ENCODE results near the gene STX3. TPM values are rescaled to one million over a fixed set of nuclear protein-coding genes. Genes with fewer than 3 reads are reported as not detected.

Gene STX3
- total and polyA plus RNA-seq, 2 of the 4 experiments (the other 2 are of a cell fraction) = 5.0 to 5.4 TPM

DNA sequence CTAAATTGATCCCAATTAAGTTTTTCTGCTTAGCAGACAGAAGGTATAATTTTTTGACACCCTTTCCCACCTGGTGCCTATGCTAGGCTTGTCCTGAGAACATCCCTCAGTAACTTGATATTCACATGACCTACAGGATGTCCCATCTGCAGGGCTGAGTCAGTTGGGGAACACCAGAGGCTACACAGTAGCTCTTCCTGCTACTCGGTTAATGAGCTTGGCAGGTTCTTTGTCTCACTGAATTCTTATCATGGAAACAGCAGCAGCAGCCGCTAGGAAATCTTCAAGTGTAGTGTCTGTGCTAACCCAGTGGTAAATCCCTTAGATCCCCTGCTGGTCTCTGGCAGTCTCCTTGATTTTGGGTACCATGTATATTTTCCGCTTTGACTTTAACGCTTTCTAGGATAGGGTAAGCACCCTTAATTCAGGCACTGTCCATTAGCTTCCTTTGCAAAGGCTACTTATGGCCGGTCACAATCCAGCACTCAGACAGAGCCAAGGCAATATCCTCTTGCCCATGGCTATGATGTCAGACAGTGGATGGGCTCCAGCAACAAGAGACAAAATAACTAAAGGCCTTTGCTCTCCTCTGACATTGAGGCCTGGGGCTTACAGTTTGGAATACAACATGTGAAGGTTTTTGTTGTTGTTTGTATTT, 46.9 kb downstream of the STX3 start:
- POLR2A ChIA-PET (ENCODE audit: unreplicated experiment) = interaction anchor here (0.7 kb wide), 1 partner anchor 243 kb away, joined by 7 read pairs; no protein-coding TSS in a partner anchor
- no peak overlapping the region for H3K4ac ChIP-seq (ENCODE audit: low read depth, low read length)
- intact Hi-C loops (cut with micrococcal nuclease) (loop anchor here (1.0 to 5.0 kb wide), 4 partner anchors 48 to 265 kb away; partner anchors contain the start of gene PATL1), in situ Hi-C loops (cut with MboI; ENCODE audit: low sequenced_read_pairs) (loop anchor here (5.0 to 10.0 kb wide), 2 partner anchors 45 to 247 kb away; partner anchors contain the start of gene STX3), dilution Hi-C loops (cut with HindIII; ENCODE audit: low sequenced_read_pairs, unreplicated experiment) (no loop called here)
- H2AK9ac ChIP-seq (replicated peaks; ENCODE audit: low read depth, low read length, poor library complexity) = no peak overlapping the region
- H3K4me3 ChIP-seq (ENCODE audit: insufficient read depth, low read depth, low read length) = no peak overlapping the region
- H3K4me1 ChIP-seq (ENCODE audit: control insufficient read depth, insufficient read depth, low read length) = no peaks in the 10 kb centered on the region
- H3K9ac ChIP-seq (ENCODE audit: low read depth, low read length) = no peak overlapping the region
- TSS peak; percentile 70 for BruUV-seq (replicated peaks)
- H3K79me1 ChIP-seq (ENCODE audit: low read depth in 1 of 2, low read length in 2 of 2) = no peaks in the 10 kb centered on the region
- no peaks in the 10 kb centered on the region for H4K20me1 ChIP-seq (ENCODE audit: insufficient read depth, low read length)
- no peak overlapping the region for H3K56ac ChIP-seq (ENCODE audit: extremely low read depth, insufficient read depth, low read length)
- CTCF ChIA-PET = interaction anchor here (0.6 to 1.2 kb wide), 4 partner anchors 46 to 630 kb away, joined by 4 to 5 read pairs (median 5); partner anchors contain the start of gene STX3
- H2AK5ac ChIP-seq (ENCODE audit: low read depth, low read length) = no peak overlapping the region
- no peak overlapping the region for H4K8ac ChIP-seq (ENCODE audit: low read depth in 2 of 2, low read length in 2 of 2)
- ATAC-seq (ENCODE audit: low read depth) (peak; percentile 72), DNase-seq (peak; percentile 36)
- no peak overlapping the region for H3K4me2 ChIP-seq (ENCODE audit: low read depth, low read length)
- H4K91ac ChIP-seq (ENCODE audit: insufficient read depth, low read depth, low read length) = no peak overlapping the region
- no peak overlapping the region for H3K14ac ChIP-seq (replicated peaks; ENCODE audit: low read depth, low read length)
- H3K27ac ChIP-seq (ENCODE audit: insufficient read depth, low read length) = no peak overlapping the region
- no peak overlapping the region for H3K23ac ChIP-seq (ENCODE audit: low read depth, low read length)
- no peaks in the 10 kb centered on the region for H3K27me3 ChIP-seq (ENCODE audit: control insufficient read depth, insufficient read depth, low read length)
- H3K36me3 ChIP-seq (ENCODE audit: control insufficient read depth, insufficient read depth, low read length) = peaks cover 10% of the 10 kb centered on the region
- TF ChIP-seq MXI1 (IDR thresholded peaks at IDR 0.05; ENCODE audit: borderline replicate concordance, low read depth, low read length) (no peak), RAD21 (IDR thresholded peaks at IDR 0.05; ENCODE audit: low read length) (no peak), FOS (IDR thresholded peaks at IDR 0.05; ENCODE audit: low read depth, low read length) (no peak), RFX5 (IDR thresholded peaks at IDR 0.05; ENCODE audit: low read depth, low read length) (no peak)
- H4K5ac ChIP-seq (ENCODE audit: low read depth, low read length) = no peak overlapping the region
- H2BK15ac ChIP-seq (ENCODE audit: low read depth, low read length) = no peak overlapping the region
- H3K9me1 ChIP-seq (ENCODE audit: insufficient read depth, low read length) = no peaks in the 10 kb centered on the region
- H2BK20ac ChIP-seq (ENCODE audit: low read depth, low read length) = no peak overlapping the region
- no peak overlapping the region for H2AFZ ChIP-seq (replicated peaks; ENCODE audit: low read length, poor library complexity)
- 34% methylated on average over 3 of the region's 5 CpGs; no CpG with 5 or more reads in 1 of the 2 experiments for WGBS, 2 experiments (ENCODE audit: extremely low coverage in 2 of 2, insufficient read length in 1 of 2)
- no peaks in the 10 kb centered on the region for H3K9me3 ChIP-seq (ENCODE audit: control insufficient read depth, insufficient read depth, low read length)
- no peak overlapping the region for H2BK5ac ChIP-seq (ENCODE audit: low read depth, low read length, poor library complexity, severe bottlenecking)
- no peak overlapping the region for H3K18ac ChIP-seq (ENCODE audit: low read depth, low read length)
- H2BK120ac ChIP-seq (ENCODE audit: low read depth, low read length) = no peak overlapping the region
